DMS79 (cell line): ENCODE results near the gene SHISAL2B.
"Not testable (repeated sequence)": the region's sequence is repeated elsewhere in the genome, so short reads cannot be mapped to it uniquely, and the experiment has no call there.

Source experiments
- DNase-seq: peaks from one replicate; lab custom pipeline; 2025; lab: John Stamatoyannopoulos, UW

Gene SHISAL2B

GRCh38 chr5:64700765-64701164, 10.5 kb downstream of the SHISAL2B start:
- DNase-seq: no peak

DNA sequence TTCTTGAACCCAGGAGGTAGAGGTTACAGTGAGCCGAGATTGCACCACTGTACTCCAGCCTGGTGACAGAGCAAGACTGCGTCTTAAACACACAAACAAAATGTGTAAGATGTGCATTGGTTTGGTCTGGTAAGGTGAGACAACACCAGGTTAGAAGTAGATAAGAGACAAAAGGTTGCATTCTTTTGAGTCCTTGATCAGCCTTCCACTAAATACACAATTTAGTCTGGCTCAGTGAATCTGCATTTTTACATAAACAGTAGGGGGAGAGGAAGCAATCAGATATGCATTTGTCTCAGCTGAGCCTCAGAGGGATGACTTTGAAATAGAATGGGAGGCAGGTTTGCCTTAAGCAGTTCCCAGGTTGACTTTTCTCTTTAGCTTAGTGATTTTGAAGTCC, 15.8 kb downstream of the SHISAL2B start:
- not testable (repeated sequence) for DNase-seq

DNA sequence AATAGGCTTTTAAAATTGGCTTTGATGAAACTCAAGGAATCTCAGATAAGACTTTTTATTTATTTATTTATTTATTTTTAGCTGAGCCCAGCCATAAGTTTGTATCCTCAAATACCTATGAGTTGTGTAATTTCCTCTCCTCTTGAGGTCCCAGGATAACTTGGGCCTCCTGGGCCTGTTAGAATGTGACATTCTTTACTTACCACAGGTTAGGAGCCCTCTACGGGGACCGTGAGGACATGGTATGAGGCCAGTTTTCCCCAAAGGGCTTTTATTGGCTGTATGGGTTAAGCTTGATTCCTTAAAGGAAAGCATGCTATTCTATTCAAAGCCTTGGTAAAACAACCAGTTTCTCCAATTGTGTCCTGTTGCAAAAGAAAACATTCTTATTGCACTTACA, 16.9 kb downstream of the SHISAL2B start:
- no peak for DNase-seq

- DNase-seq: not testable (repeated sequence)
Measured at GRCh38 chr5:64714495-64714894, 24.2 kb downstream of the SHISAL2B start.

- no peak for DNase-seq
Measured at GRCh38 chr5:64722588-64722987, 32.3 kb downstream of the SHISAL2B start.

- no peak for DNase-seq
Measured at GRCh38 chr5:64727150-64727549, 36.8 kb downstream of the SHISAL2B start.

DNA sequence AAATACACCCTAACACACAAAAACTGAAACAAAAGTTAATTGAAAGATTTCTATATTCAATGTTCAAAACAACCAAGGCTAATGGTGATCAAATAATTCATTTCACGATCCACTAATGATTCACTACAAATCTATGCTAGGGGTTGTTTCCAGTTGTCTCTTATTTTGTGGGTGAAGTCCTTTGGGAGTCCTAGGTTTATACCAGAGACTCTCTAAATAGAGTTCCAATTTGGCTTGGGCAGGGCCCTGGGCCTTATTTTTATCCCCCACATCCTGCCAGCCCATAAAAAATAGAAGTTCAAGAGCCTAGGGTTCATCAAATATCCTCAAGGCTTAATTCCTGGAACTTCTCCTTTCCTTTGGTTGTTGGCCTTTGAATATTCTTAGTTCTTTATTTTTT, 52.1 kb downstream of the SHISAL2B start:
- DNase-seq: no peak

GRCh38 chr5:64742821-64743220, 52.5 kb downstream of the SHISAL2B start:
- DNase-seq: no peak

DNA sequence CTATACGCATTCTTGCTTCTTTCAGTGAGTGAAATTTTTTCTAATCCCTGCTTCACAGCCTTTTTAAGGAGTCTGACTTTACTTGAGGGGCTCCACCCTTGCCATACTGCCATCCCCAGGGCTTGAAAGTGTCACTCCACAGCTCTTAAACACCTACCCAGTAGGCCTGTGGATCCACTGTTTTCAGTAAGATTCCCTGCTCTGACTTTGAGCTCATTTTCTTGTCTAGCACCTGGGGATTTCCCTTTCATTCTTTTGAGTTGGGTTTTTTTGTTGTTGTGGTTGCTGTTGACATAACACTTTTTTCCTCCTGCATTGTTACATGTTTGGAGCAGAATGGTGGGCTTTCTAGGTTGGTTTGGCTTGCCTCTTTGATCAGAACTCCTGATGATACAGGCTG, 54.6 kb downstream of the SHISAL2B start:
- DNase-seq: no peak

DNA sequence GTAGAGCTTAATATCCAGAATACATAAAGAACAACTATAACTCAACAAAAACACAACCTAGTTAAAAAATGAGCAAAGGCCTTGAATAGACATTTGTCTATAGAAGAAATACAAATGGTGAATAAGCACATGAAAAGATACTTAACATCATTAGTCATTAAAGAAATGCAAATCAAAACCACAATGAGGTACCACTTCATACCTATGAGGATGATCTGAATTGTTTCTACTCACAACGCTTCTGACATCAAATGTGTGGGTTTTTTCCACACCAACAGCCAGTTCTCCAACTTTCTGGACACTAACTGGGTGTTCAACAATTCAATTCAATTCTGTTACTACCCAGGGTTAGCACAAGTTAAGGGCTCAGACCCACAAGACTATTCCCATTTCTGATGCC, 56.1 kb downstream of the SHISAL2B start:
- DNase-seq: no peak

GRCh38 chr5:64749385-64749784, 59.1 kb downstream of the SHISAL2B start:
- DNase-seq: no peak

- no peak for DNase-seq
Measured at GRCh38 chr5:64754066-64754465, 63.8 kb downstream of the SHISAL2B start.

- DNase-seq: no peak
Measured at GRCh38 chr5:64758901-64759300, 68.6 kb downstream of the SHISAL2B start.

DNA sequence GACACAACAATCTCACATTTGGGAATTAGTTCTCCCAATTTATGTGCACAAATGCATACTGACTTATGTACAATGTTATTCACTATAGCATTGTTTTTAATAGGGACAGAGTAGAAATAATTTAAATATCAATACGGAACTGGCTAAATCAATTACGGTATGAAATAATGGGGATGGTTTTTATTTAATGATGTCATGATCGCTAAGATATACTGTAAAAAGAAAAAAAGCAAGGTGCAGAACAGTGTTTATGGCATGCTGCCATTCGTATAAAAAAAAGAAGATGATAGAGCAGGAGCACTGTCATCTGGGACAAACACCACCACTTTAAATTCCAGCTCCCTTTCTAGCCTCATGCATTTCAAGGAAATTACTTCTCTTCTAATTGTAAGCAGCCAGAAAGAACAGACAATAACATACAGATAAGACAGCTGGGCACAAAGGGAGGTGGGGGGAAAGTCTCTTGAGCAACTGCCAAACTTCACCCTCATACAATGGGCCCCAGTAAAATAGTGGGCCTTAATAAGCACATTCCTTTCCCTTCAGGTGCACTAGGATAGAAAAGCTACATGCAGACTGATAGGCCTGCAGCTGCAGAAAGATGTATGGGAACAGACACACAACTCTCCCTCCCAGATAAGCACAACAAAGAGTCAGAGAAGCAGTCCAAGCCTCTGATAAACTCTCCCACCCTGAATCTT, 69.8 kb downstream of the SHISAL2B start:
- DNase-seq: no peak

- no peak for DNase-seq
Measured at GRCh38 chr5:64763948-64764503, 73.7 kb downstream of the SHISAL2B start.

DNA sequence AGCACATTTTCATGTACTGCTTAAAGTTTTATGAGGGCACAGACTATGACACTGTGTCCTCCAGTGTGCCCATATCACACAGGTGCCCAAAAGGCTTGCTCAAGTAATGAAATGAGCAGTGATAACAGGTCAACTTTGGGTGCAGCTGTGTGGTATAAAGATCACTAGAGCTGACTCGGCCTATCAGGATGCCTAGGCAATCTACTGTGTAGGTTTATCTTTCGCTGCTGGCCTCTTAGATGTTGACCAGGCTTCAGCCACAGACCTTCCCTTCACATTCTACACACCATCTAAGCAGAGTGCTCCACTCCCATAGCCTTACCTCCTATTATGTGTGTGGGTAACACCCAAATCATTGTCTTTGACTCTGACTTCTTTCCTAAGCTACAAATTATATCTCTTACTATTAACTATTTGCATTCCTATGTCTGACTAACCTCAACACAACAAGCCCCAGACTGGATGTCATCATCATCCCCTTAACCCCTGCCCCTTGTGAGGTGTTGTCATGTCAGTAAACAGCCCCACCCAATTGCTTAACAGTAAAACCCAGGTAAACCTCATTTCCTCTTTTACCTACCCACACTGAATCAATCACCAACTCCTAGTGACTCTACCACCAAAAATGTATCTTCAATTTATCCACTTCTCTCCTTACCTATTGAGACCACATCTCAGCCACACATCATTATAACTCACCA, 75.7 kb downstream of the SHISAL2B start:
- no peak for DNase-seq

GRCh38 chr5:64766941-64767340, 76.6 kb downstream of the SHISAL2B start:
- DNase-seq: no peak
